NCI-H2171 (cell line): ENCODE data around the gene NUDCD3.
"Not testable (repeated sequence)": the region's sequence is repeated elsewhere in the genome, so short reads cannot be mapped to it uniquely, and the experiment has no call there.

Source experiments
- DNase-seq: peaks from one replicate; lab custom pipeline; 2025; lab: John Stamatoyannopoulos, UW

Gene NUDCD3

GRCh38 chr7:44517175-44517574 lies 26.7 kb upstream of the NUDCD3 start:
- no peak for DNase-seq

GRCh38 chr7:44515590-44516268 lies 25.3 kb upstream of the NUDCD3 start:
- DNase-seq, result no peak

- no peak for DNase-seq
Measured at GRCh38 chr7:44512736-44513135, 22.3 kb upstream of the NUDCD3 start.

GRCh38 chr7:44511863-44512468 lies 21.5 kb upstream of the NUDCD3 start:
- no peak for DNase-seq

GRCh38 chr7:44511236-44511635 lies 20.8 kb upstream of the NUDCD3 start:
- DNase-seq, result no peak

GRCh38 chr7:44508328-44509030 lies 18.0 kb upstream of the NUDCD3 start:
- DNase-seq, result no peak

- DNase-seq, result not testable (repeated sequence)
Measured at GRCh38 chr7:44506592-44507288, 16.3 kb upstream of the NUDCD3 start.

- DNase-seq, result no peak
Measured at GRCh38 chr7:44505595-44505994, 15.1 kb upstream of the NUDCD3 start.

- no peak for DNase-seq
Measured at GRCh38 chr7:44498230-44498954, 7.9 kb upstream of the NUDCD3 start.

- no peak for DNase-seq
Measured at GRCh38 chr7:44497155-44498027, 6.9 kb upstream of the NUDCD3 start.

- DNase-seq, result no peak
Measured at GRCh38 chr7:44496385-44496784, 5.9 kb upstream of the NUDCD3 start.

GRCh38 chr7:44494960-44495359 lies 4.5 kb upstream of the NUDCD3 start:
- no peak for DNase-seq

GRCh38 chr7:44491229-44491628 lies 771 bp upstream of the NUDCD3 start:
- no peak for DNase-seq

GRCh38 chr7:44489955-44490350 lies 505 bp downstream of the NUDCD3 start:
- DNase-seq, result no peak

GRCh38 chr7:44488955-44489354 lies 1.5 kb downstream of the NUDCD3 start:
- DNase-seq, result no peak

GRCh38 chr7:44486693-44487092 lies 3.8 kb downstream of the NUDCD3 start:
- DNase-seq, result no peak

- no peak for DNase-seq
Measured at GRCh38 chr7:44486001-44486400, 4.5 kb downstream of the NUDCD3 start.

GRCh38 chr7:44484482-44485313 lies 5.8 kb downstream of the NUDCD3 start:
- DNase-seq, result no peak

GRCh38 chr7:44482502-44483485 lies 7.7 kb downstream of the NUDCD3 start:
- no peak for DNase-seq
